Inferior parietal cortex (tissue), 1 donor: ENCODE data around the gene PNPLA7.

ENCODE experiments used
- DNase-seq: peaks from one replicate; pipeline ENCODE4 v3.0.0-alpha.2; 2016; ENCODE audit errors: extremely low spot score

Gene PNPLA7

DNA sequence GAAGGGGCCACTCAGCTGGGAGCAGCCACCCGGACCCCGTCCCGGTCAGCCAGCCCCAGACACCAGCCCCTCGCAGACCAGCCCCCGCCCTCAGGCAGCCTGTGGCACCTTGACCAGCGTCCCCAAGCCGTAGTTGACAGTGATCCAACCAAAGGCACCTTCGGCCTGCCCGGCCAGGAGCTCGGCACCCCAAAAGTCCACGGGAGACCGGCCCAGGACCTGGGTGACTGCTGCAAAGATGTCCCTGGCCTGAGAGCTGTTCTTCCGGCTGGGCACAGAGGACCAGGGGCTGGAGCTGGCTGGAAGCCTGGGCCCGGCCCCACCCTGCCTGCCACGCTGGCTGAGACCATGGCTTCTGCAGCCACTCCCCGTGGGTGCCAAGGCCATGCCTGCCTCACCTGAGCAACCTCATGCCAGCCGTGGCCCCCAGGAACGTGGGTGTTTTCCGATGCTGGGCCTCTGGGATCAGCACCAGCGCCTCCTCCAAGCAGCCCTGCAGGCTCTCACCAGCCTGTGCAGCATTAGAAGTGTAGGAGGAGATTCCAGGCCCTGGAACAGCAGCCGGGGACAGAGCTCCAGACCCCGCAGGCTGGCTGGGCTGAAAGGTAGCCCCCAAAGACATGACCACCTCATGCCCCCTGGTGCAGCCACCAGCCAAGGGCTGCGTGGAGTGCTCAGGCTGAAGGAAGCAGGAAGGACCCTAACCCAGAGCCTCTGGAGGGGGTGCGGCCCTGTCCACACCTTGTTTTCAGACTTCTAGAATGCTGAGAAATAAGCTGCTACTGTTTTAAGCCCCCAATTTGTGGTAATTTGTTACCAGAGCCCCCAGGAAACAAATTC, 113.2 kb downstream of the PNPLA7 start:
- no peak for DNase-seq

GRCh38 chr9:137435980-137436760, 114.0 kb downstream of the PNPLA7 start:
- no peak for DNase-seq

DNA sequence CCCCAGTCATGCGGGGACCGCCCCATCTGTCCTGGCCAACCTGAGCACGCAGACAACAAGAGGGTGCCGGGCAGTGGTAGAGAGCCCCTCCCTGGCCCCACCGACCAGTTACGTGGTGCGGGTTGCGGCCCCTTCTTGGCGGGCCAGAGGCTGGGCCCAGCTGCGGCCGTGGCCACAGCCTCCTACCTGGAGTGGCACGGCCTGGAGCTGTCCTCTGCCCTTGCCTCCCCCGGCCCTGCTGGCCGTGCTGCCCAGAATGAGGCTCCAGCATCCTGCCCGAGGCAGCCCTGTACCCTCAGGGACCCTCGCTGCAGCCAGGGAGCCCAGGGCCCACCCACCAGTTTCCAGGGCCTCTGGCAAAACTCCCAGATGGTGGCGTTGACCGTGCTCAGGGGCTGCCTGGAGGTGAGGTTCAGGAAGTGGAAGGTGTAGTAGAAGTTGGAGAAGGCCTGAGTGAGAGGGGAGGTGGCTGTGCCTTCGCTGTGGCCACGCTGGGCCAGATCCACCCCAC, 114.8 kb downstream of the PNPLA7 start:
- DNase-seq: no peak

DNA sequence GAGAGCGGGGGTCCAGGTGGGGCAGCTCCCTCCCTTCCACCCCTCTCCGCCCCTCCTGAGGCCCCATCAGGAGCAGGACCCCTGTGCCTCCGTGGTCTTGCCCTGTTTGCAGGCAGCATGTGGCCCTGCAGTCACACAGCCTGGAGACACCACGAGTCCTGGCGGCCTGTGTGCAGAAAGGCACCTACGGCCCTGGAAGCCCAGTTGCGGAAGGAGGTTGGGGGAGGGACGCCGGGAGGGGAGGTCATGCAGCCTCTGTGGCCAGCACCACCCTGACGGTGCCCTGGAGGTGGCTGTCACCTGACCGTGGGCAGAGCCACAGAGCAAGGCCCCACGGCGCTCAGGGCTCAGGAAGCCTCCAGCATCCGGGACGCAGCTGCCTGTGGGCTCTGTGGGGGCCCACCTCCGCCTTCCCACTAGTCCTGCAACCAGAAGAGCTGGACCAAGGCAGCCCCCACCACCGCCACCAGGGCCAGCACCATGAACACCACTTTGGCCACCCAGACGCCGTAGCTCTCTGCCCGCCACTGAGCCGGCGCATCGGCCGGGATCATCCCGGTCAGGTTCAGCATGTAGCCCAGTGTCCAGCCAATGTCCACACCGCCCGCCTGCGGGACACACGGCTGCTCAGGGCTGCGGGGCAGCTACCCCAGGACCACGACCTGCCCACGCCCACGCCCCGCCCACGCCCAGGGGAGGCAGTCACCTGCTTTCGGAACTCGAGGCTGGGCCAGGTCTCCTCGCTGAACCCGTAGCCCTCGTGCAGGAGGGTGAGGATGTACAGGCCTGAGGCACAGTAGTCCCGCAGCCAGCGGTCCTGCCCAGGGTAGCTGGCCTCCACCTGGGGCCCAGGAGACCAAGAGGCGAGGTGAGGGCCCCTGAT, 115.5 kb downstream of the PNPLA7 start:
- no peak for DNase-seq

DNA sequence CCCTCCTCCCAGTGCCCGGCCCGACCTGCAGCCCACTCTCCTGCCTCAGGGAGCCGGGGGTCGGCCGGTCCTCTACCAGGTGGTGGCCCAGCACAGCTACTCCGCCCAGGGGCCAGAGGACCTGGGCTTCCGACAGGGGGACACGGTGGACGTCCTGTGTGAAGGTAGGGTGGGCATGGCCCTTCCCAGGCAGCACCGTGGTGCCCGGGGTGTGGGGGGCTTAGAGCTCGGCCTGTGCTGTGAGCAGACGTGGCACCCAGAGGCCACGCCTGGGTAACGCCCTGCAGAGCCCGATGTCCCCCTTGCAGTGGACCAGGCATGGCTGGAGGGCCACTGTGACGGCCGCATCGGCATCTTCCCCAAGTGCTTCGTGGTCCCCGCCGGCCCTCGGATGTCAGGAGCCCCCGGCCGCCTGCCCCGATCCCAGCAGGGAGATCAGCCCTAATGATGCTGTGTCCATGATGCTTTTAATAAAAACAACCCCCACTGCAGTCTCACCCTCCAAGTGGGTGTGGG, 116.2 kb downstream of the PNPLA7 start:
- DNase-seq: no peak

- DNase-seq: no peak
Measured at GRCh38 chr9:137433349-137433915, 116.8 kb downstream of the PNPLA7 start.

DNA sequence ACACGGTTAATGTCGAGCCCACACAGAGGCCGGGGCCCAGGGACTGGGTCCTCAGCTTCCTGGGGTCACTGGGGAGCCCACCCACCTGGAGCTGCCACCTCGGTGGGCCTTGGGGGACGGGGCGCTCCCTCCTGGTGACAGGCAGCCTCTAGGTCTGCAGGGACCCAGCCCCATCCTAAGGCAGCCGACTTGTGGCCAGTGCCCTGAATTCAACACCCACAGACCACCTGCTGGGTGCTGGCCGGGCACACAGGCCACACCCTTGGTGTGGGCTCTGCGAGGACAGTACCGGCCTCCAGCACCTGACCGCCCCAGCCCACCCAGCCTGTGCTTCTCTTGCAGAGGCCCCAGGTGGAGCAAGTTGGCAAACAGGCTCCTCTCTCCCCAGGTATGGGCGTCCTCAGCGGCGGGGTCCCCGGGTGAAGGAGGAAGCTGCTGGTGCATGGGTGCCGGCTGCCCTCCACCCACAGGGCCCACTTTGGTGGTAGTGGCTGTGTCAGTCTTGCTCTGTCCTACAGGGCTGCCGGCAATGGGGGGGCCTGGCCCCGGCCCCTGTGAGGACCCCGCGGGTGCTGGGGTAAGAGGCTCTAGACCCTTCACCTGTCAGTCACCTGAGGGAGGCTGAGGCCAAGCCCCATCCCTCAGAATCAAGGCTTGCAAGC, 117.4 kb downstream of the PNPLA7 start:
- no peak for DNase-seq

DNA sequence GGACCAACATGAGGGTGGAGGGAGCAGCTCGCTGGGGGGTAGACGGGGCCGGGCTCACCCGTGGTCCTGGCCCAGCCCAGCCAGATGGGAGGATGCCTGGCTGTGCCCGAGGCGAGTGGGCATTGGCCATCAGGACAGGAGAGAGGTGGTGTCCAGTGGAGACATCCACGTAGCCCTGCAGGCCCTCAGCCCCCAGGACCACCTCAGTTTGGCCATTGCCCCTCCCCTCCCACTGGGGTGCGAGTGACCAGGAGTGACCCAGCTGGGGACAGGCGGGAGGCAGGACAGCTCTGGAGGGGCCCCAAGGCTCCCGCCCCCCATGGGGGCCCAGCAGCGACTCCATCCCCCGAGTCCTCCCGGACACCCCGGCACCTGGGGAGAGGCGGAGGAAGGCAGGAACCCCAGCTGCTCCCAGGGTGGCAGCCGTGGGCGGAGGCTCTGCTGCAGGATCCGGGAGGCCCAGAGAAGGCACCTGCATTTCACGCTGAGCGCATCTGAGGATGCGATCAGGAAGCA, 118.7 kb downstream of the PNPLA7 start:
- no peak for DNase-seq

- DNase-seq: no peak
Measured at GRCh38 chr9:137430723-137431415, 119.3 kb downstream of the PNPLA7 start.

DNA sequence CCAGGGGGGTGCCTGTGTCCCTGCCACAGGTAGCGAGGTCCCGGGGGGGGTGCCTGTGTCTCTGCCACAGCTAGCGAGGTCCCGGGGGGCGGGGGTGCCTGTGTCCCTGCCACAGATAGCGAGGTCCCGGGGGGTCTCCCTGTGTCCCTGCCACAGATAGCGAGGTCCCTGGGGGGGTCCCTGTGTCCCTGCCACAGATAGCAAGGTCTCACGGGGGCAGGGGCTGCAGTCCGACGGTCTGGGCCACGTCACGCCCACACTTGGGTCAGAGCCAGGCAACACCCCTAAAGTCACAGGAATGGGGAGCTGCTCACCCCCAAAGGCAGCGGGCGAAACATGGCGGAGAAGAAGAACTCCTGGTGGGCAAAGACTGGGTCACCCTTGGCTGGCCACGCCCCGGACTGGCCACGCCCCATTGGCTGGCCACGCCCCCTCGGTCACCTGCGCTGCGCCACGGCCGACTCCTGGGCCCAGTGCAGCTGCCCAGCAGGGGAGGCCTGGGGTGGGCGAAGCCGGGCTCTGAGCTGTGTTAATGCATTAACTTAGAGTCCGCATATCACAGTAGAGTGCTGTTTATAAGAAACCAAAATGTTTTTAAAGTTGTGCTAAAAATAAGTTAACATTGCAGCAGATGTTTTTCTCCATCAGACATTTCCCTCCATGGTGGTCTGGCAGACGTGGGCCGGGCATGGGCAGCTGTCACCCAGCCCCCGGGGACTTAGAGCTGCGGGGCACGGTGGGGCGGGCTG, 120.1 kb downstream of the PNPLA7 start:
- no peak for DNase-seq

DNA sequence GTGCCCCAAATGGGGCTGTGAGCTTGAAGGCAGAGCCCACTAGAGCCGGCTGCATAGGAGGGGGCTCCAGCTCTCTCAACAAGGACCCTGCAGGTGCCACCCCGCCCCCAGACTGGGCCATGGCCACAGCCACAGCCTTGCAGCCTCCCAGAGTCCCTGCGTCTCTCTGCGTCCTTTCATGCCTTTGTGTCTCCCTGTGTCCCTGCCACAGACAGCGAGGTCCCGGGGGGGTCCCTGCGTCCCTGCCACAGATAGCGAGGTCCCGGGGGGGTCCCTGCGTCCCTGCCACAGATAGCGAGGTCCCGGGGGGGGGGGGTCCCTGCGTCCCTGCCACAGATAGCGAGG, 120.7 kb downstream of the PNPLA7 start:
- no peak for DNase-seq

GRCh38 chr9:137428841-137429545, 121.2 kb downstream of the PNPLA7 start:
- no peak for DNase-seq

DNA sequence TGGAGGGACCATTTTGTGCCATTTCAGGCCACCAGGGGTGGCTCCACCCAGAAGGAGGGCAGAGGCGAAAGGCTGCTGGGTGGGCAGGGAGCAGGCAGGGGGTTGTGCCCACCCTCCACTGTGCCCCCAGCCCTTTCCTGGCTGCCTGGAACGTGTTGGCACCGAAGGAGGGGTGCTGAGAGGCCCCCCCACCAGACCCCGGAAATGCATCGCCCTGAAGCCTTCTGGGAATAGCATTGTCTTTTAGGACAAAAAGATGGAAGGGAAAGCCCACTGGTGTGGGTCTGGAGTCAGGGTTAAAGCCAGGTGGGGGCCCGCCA, 121.9 kb downstream of the PNPLA7 start:
- DNase-seq: no peak

DNA sequence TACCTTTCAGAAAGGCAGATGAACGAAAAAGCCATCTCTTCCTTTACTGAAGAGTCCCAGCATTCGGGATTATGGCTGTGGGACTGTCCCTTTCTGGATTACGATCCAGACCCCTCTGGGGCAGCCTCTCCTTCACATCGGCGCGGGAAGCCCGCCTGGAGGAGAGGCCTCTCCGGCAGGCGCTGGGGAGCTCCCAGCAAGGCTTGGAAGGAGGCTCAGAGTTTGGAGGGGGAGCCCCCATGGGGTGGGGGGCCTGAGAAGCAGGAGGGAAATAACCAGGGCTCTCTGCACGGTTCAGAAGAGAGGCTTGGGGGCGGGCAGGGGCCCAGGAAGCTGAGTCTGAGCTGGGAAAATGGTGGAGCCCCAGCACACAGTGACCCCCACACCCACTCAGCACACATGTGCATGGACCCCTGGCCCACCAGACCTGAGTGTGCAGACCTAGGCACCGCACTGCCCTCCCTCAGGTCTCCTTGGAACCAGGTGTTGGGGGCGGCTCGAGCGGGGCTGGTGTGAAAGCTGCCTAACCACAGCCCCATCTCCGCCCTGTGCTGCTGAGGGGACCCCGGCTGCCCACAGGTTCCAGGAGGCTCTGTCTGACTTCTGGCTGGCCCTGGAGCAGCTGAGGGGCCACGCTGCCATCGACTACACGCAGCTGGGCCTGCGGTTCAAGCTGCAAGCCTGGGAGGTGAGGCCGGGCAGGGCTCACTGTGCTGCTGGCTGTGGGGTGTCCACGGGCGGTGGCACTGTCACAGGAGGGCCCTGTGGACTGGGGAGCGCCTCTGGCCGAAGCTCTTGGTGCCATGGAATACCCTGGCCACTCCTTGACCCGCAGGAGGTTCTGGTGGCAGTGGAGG, 122.5 kb downstream of the PNPLA7 start:
- no peak for DNase-seq

- DNase-seq: no peak
Measured at GRCh38 chr9:137426018-137426681, 124.1 kb downstream of the PNPLA7 start.

DNA sequence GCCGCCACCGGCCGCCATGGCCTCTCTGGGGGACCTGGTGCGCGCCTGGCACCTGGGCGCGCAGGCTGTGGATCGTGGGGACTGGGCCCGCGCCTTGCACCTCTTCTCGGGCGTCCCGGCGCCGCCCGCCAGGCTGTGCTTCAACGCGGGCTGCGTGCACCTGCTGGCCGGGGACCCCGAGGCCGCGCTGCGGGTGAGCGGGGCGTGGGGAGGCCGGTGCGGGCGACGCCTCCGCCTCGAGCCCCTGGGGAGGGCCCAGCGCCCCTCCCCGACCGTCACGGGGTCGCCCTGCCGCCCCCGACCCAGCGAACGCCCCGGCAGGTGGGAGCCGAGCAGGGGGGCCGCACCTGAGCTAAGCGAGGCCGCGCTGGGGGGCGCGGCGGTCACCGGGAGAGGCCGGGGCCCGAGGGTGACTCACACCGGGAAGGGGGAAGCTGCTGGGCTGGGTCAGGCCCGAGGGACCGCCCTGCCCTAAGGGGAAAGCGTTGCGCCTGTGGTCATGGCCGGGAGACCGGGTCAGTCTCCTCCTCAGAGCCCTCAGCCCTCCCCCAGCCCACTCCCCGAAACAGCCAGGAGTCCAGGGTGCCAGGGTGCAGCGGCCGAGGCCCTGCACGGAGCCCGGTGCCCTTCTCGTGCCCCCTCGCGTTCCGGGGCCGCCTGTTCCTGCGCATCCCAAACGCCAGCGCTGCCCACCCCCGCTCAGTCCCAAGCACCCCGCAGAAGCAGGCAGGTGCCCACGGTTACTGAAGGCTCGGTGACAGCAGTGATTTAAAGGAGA, 126.5 kb downstream of the PNPLA7 start:
- DNase-seq: no peak
